K562 (cell line): ENCODE measurements around the gene KCNMB4. TPM values are rescaled to one million over a fixed set of nuclear protein-coding genes. Genes with fewer than 3 reads are reported as not detected.

Source experiments
- ATAC-seq: fragments of 200-7000 bp; cut with Tn5 transposase; 3 replicates; pipeline ENCODE4 v1.9.1; 2020; ENCODE audit warnings: moderate library complexity
- BruUV-seq: library from RNA; stranded (reverse); fragments of 400-500 nt; replicated peaks from 2 replicates; lab custom pipeline; 2021; lab: Mats Ljungman, UMichigan
- CTCF ChIA-PET: fragments of 300-600 bp; formaldehyde crosslinking; extraction: SDS; loops from one replicate; lab custom pipeline; 2021; ENCODE audit warnings: low intra/inter-chr PET ratio; lab: Yijun Ruan, JAX
- POLR2A ChIA-PET: fragments of 300-600, 350-650 bp; sonication (Branson Sonifier 250); formaldehyde crosslinking; extraction: SDS; loops from one replicate; lab custom pipeline; 2021; ENCODE audit warnings: antibody characterized with exemption, inconsistent platforms; lab: Yijun Ruan, JAX
- DNase-seq, 4 experiments: peaks; one replicate each; pipeline versions ENCODE4 v3.0.0 to v3.0.0-alpha.2; 2011 to 2018; ENCODE audit warnings: low spot score in 3 of 4, mixed read lengths in 3 of 4; ENCODE audit errors: extremely low read depth in 1 of 4
- FAIRE-seq: peaks from 2 replicates; lab custom pipeline; 2011; peaks lifted over from hg19 to GRCh38; lab: Jason Lieb, UNC
- H2AFZ ChIP-seq: 2 replicates; pipeline ENCODE4 v1.6.0; 2011; ENCODE audit warnings: low read depth, low read length, control low read depth, inconsistent platforms
- H3K27ac ChIP-seq: fragments of 200-600 bp; 3 replicates; pipeline ENCODE4 v1.8.0; 2011; ENCODE audit warnings: low read depth, mild to moderate bottlenecking, control low read depth, inconsistent platforms, low read length, moderate library complexity, mixed read lengths; ENCODE audit errors: extremely low read depth
- H3K27me3 ChIP-seq, 2 experiments: fragments of 300-600 bp in 1 of 2; 2 replicates in 1 of 2; 3 replicates in 1 of 2; pipeline versions ENCODE4 v1.6.0 to v1.8.0; 2011; ENCODE audit warnings: inconsistent platforms in 2 of 2, low read length in 2 of 2, mild to moderate bottlenecking in 1 of 2, mixed read lengths in 1 of 2, moderate library complexity in 1 of 2; ENCODE audit not compliant: control insufficient read depth in 2 of 2, insufficient read depth in 2 of 2
- H3K36me3 ChIP-seq: fragments of 300-600 bp; 3 replicates; pipeline ENCODE4 v1.8.0; 2011; ENCODE audit warnings: mild to moderate bottlenecking, low read length, inconsistent platforms; ENCODE audit not compliant: control insufficient read depth, insufficient read depth
- H3K4me1 ChIP-seq, 2 experiments: fragments of 200-600 bp in 1 of 2; replicated peaks in 1 of 2; 2 replicates in 1 of 2; 3 replicates in 1 of 2; pipeline versions ENCODE4 v1.5.1 to v1.8.0; 2011; ENCODE audit warnings: inconsistent platforms in 2 of 2, low read length in 2 of 2, mild to moderate bottlenecking in 1 of 2, mixed read lengths in 1 of 2, moderate library complexity in 1 of 2; ENCODE audit not compliant: control insufficient read depth in 2 of 2, insufficient read depth in 2 of 2
- H3K4me2 ChIP-seq: 2 replicates; pipeline ENCODE4 v1.6.1; 2011; ENCODE audit warnings: low read length, control low read depth, inconsistent platforms, mixed read lengths; ENCODE audit not compliant: insufficient read depth
- H3K4me3 ChIP-seq: fragments of 200-600 bp; sonication (generic), shearing (Covaris generic); 2 replicates; pipeline ENCODE4 v1.5.1; 2016; ENCODE audit warnings: control low read depth, inconsistent platforms
- H3K79me2 ChIP-seq: fragments of 200-600 bp; 3 replicates; pipeline ENCODE4 v1.8.0; 2011; ENCODE audit warnings: low read length, inconsistent platforms; ENCODE audit not compliant: control insufficient read depth, insufficient read depth
- H3K9ac ChIP-seq, 2 experiments: 2 replicates each; pipeline versions ENCODE4 v1.6.0 to v1.6.1; 2011; ENCODE audit warnings: low read depth in 2 of 2, low read length in 2 of 2, control low read depth in 1 of 2, inconsistent platforms in 1 of 2, mild to moderate bottlenecking in 1 of 2, mixed read lengths in 1 of 2; ENCODE audit not compliant: insufficient read depth in 1 of 2
- H3K9me1 ChIP-seq: one replicate; pipeline ENCODE4 v1.6.0; 2011; ENCODE audit warnings: inconsistent platforms, mild to moderate bottlenecking, low read length, moderate library complexity; ENCODE audit not compliant: control insufficient read depth, insufficient read depth
- H3K9me3 ChIP-seq: replicated peaks from 2 replicates; pipeline ENCODE4 v1.5.1; 2011; ENCODE audit warnings: low read depth, low read length, inconsistent platforms; ENCODE audit not compliant: control insufficient read depth, insufficient read depth
- H4K20me1 ChIP-seq: replicated peaks from 2 replicates; pipeline ENCODE4 v1.6.1; 2011; ENCODE audit warnings: low read length, inconsistent platforms, mixed read lengths; ENCODE audit not compliant: control insufficient read depth, insufficient read depth
- CBX1 ChIP-seq: sonication (generic); IDR thresholded peaks from 2 replicates; pipeline ENCODE4 v1.6.1; 2016; ENCODE audit warnings: antibody characterized with exemption, low read depth, mild to moderate bottlenecking
- DNMT1 ChIP-seq: fragments of 450-650 bp; IDR thresholded peaks from 2 replicates; pipeline ENCODE4 v1.6.1; 2016; ENCODE audit warnings: antibody characterized with exemption, mild to moderate bottlenecking
- ELF1 ChIP-seq: fragments of 200-800 bp; sonication (Bioruptor generic); IDR thresholded peaks from 2 replicates; pipeline ENCODE4 v1.6.1; 2016; ENCODE audit warnings: missing genetic modification characterization, missing compliant biosample characterization
- ELF2 ChIP-seq: fragments of 250-450 bp; sonication (Bioruptor Pico); IDR thresholded peaks from 2 replicates; pipeline ENCODE4 v1.5.0; 2021; ENCODE audit warnings: mild to moderate bottlenecking
- FOSL1 ChIP-seq: fragments of 200-800 bp; sonication (Bioruptor generic); conservative IDR thresholded peaks from 2 replicates; pipeline ENCODE4 v1.6.1; 2016; ENCODE audit warnings: missing genetic modification characterization, missing compliant biosample characterization
- GABPA ChIP-seq: fragments of 200-800 bp; sonication (Bioruptor generic); conservative IDR thresholded peaks from 2 replicates; pipeline ENCODE4 v1.6.1; 2016; ENCODE audit warnings: low read depth, missing genetic modification characterization, missing compliant biosample characterization
- GATAD2A ChIP-seq: fragments of 450-650 bp; IDR thresholded peaks from 2 replicates; pipeline ENCODE4 v1.6.1; 2017
- KDM4B ChIP-seq, 2 experiments: fragments of 450-650 bp in 1 of 2; sonication (generic) in 1 of 2; IDR thresholded peaks; 2 replicates each; pipeline ENCODE4 v1.6.1; 2016 to 2017; ENCODE audit warnings: borderline replicate concordance in 2 of 2, antibody characterized with exemption in 1 of 2, low read depth in 1 of 2, mild to moderate bottlenecking in 1 of 2
- MCM3 ChIP-seq: fragments of 450-650 bp; IDR thresholded peaks from 2 replicates; pipeline ENCODE4 v1.6.1; 2016
- NBN ChIP-seq: fragments of 450-650 bp; IDR thresholded peaks from 2 replicates; pipeline ENCODE4 v1.6.1; 2016; ENCODE audit warnings: low read depth, mild to moderate bottlenecking
- NONO ChIP-seq, 2 experiments: fragments of 200-400 bp in 1 of 2; fragments of 450-650 bp in 1 of 2; formaldehyde crosslinking in 1 of 2; IDR thresholded peaks; 2 replicates each; pipeline ENCODE4 v1.6.1; 2017; ENCODE audit warnings: low read depth in 2 of 2, mild to moderate bottlenecking in 2 of 2, moderate library complexity in 2 of 2, low read length in 1 of 2
- PHF21A ChIP-seq: fragments of 450-650 bp; IDR thresholded peaks from 2 replicates; pipeline ENCODE4 v1.6.1; 2017; ENCODE audit warnings: low read depth, borderline replicate concordance
- RBM15 ChIP-seq: fragments of 200-400 bp; formaldehyde crosslinking; IDR thresholded peaks from 2 replicates; pipeline ENCODE4 v1.6.1; 2018; ENCODE audit warnings: mild to moderate bottlenecking, low read length, moderate library complexity; ENCODE audit not compliant: insufficient read depth
- SAFB2 ChIP-seq: fragments of 200-400 bp; formaldehyde crosslinking; IDR thresholded peaks from 2 replicates; pipeline ENCODE4 v1.6.1; 2018; ENCODE audit warnings: borderline replicate concordance, low read length, low read depth, moderate library complexity; ENCODE audit not compliant: severe bottlenecking
- TAF9B ChIP-seq: fragments of 450-650 bp; IDR thresholded peaks from 2 replicates; pipeline ENCODE4 v1.6.1; 2018; ENCODE audit warnings: mild to moderate bottlenecking; ENCODE audit not compliant: partially characterized antibody
- ZNF24 ChIP-seq: fragments of 450-650 bp; IDR thresholded peaks from 2 replicates; pipeline ENCODE4 v1.6.1; 2016
- ZNF3 ChIP-seq: fragments of 250-450 bp; sonication (Bioruptor Pico); IDR thresholded peaks from 2 replicates; pipeline ENCODE4 v1.5.0; 2021; ENCODE audit warnings: mild to moderate bottlenecking, moderate library complexity
- ZNF324 ChIP-seq: fragments of 250-450 bp; sonication (Bioruptor Pico); IDR thresholded peaks from 2 replicates; pipeline ENCODE4 v1.4.0; 2020; ENCODE audit warnings: mild to moderate bottlenecking
- ZNF408 ChIP-seq: fragments of 250-450 bp; sonication (Bioruptor Pico); IDR thresholded peaks from 2 replicates; pipeline ENCODE4 v1.4.0; 2020; ENCODE audit warnings: low read depth, mild to moderate bottlenecking, moderate library complexity
- ZNF57 ChIP-seq: fragments of 450-650 bp; formaldehyde crosslinking; IDR thresholded peaks from 2 replicates; pipeline ENCODE4 v1.4.0; 2020; ENCODE audit warnings: mild to moderate bottlenecking, moderate library complexity
- WGBS: fragments of 100-300 bp; shearing (Covaris generic); methylation state at CpG from one replicate; pipeline ENCODE4 v1.1.6; 2016; ENCODE audit warnings: low coverage, mixed read lengths; ENCODE audit not compliant: insufficient coverage; ENCODE audit errors: missing lambda C conversion rate; 5-methylcytosine and 5-hydroxymethylcytosine counted together
- in situ Hi-C: fragments of 300-500 bp; cut with MboI; formaldehyde crosslinking; loops from 4 replicates; pipeline ENCODE4 v1.15.0; 2018; ENCODE audit warnings: inconsistent platforms, mixed read lengths
- intact Hi-C: fragments of 100-400 bp; cut with micrococcal nuclease; formaldehyde crosslinking; loops from 2 replicates; pipeline ENCODE4 v1.14.2; 2022
- polyA plus RNA-seq, 8 experiments: library from polyadenylated mRNA; depleted of rRNA in 4 of 8; stranded (reverse) in 5 of 8; unstranded in 3 of 8; fragments of >200 nt; fragmentation: Nextera tagmentation in 2 of 8; fragmentation: Illumina TruSeq in 1 of 8; extraction: Ambion mirVana in 2 of 8; extraction: Trizol in 1 of 8; gene quantifications; 2 replicates each; pipeline versions ENCODE4 v1.2.1 to v1.2.3, GENCODE V29; 2011 to 2014; ENCODE audit warnings: inconsistent platforms in 1 of 8, missing spikeins in 1 of 8
- total RNA-seq, 7 experiments: library from RNA; depleted of rRNA in 6 of 7; stranded (reverse); fragments of >200 nt in 6 of 7; fragmentation: Illumina TruSeq in 2 of 7; extraction: Trizol in 2 of 7; gene quantifications; 2 replicates each; pipeline versions ENCODE4 v1.2.1 to v1.2.3, GENCODE V29; 2011 to 2021; ENCODE audit warnings: low replicate concordance in 1 of 7
- TF ChIP-seq, protein P1 (sequence below): fragments of 450-650 bp; IDR thresholded peaks from 2 replicates; pipeline ENCODE4 v1.6.1; 2016; ENCODE audit warnings: borderline replicate concordance
- TF ChIP-seq, protein P2 (sequence below): fragments of 450-650 bp; formaldehyde crosslinking; conservative IDR thresholded peaks from 2 replicates; pipeline ENCODE4 v1.4.0; 2022; ENCODE audit warnings: mild to moderate bottlenecking, missing genetic modification characterization

KCNMB4 gene
- total and polyA plus RNA-seq, 9 of the 15 experiments (the other 6 are each of a cell fraction or from before 2014, with no cell fraction given): 0.01 to 0.14 (median 0.06) TPM; not detected in 1

DNA sequence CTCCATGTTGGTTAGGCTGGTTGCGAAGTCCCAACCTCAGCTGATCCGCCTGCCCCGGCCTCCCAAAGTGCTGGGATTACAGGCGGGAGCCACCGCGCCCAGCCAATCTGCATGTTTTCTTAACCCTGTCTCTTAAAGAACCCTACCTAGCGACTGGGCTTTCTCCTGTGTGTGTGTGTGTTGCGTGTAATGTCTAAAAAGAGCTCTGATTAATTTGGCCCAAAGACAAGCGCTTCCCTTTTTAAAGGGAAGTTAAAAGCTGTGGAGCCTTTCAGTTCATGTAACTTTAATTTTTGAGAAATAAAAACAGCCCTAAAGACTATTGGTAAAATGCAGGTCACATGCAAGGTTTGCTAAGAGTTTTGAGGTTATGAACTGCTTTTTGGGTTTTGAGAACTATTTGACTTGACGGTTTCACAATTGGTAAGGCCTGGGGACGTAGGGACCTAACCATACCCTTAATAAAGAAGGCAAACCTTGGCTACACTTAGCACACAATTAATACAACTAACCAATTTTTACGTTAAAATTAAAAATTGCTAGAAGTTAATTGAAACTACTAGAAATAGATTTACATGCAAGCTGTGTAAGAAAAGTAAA is 103.2 kb downstream of the KCNMB4 start (continued):
- TF ChIP-seq TAF9B (no peak), KDM4B (IDR thresholded peaks at IDR 0.05; ENCODE audit: borderline replicate concordance in 2 of 2, low read depth in 1 of 2) (no peak), NONO (IDR thresholded peaks at IDR 0.05; ENCODE audit: low read depth in 2 of 2, low read length in 1 of 2) (no peak), GABPA (tag) (no peak), ZNF408 (CRISPR knock-in tag) (no peak), PHF21A (no peak), ZNF57 (CRISPR knock-in tag) (no peak), GATAD2A (no peak)
- TF ChIP-seq, protein P1, sequence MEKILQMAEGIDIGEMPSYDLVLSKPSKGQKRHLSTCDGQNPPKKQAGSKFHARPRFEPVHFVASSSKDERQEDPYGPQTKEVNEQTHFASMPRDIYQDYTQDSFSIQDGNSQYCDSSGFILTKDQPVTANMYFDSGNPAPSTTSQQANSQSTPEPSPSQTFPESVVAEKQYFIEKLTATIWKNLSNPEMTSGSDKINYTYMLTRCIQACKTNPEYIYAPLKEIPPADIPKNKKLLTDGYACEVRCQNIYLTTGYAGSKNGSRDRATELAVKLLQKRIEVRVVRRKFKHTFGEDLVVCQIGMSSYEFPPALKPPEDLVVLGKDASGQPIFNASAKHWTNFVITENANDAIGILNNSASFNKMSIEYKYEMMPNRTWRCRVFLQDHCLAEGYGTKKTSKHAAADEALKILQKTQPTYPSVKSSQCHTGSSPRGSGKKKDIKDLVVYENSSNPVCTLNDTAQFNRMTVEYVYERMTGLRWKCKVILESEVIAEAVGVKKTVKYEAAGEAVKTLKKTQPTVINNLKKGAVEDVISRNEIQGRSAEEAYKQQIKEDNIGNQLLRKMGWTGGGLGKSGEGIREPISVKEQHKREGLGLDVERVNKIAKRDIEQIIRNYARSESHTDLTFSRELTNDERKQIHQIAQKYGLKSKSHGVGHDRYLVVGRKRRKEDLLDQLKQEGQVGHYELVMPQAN: no peak

DNA sequence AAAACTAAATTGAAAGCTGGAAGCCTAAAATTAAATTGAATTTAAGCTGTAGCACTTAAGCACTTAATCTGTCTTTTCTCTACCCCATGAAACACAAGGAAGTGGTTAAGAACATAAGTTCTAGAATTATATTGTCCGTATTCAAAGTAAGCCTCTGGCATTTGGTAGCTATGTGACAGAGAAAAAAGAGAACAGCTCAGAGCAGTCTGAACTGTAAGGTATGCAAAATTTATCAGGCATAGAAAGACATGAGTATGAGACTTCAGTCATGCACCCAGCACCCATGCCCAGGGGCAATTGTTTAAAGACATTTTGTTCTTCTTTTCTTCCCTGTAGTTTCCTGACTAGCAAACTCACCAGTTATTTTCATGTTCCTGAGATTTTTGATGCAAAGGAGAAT is 116.7 kb downstream of the KCNMB4 start:
- H3K4me2 ChIP-seq: no peak overlapping the region
- H3K27ac ChIP-seq: no peak overlapping the region
- H3K27me3 ChIP-seq: no peaks in the 10 kb centered on the region
- H3K79me2 ChIP-seq: no peaks in the 10 kb centered on the region
- in situ Hi-C loops (no loop called here), intact Hi-C loops (no loop called here)
- no peak overlapping the region for H2AFZ ChIP-seq
- ChIA-PET POLR2A (interaction anchor here (0.6 to 0.8 kb wide), 2 partner anchors 55 to 108 kb away, joined by 3 to 4 read pairs; no protein-coding TSS in a partner anchor), CTCF (no interaction called here)
- H3K9me1 ChIP-seq: no peaks in the 10 kb centered on the region
- FAIRE-seq (no peak), ATAC-seq (no peak), DNase-seq (no peak)
- no peak overlapping the region for H3K4me3 ChIP-seq
- H3K4me1 ChIP-seq: no peaks in the 10 kb centered on the region
- H3K9me3 ChIP-seq: no peaks in the 10 kb centered on the region
- no TSS peak for BruUV-seq
- H3K9ac ChIP-seq: no peak overlapping the region
- no peaks in the 10 kb centered on the region for H3K36me3 ChIP-seq
- no peaks in the 10 kb centered on the region for H4K20me1 ChIP-seq
- 13% methylated on average over 1 of the region's 1 CpG for WGBS
- TF ChIP-seq MCM3 (no peak), CBX1 (no peak), ELF1 (tag) (no peak), ZNF324 (CRISPR knock-in tag) (no peak), RBM15 (no peak), ZNF24 (no peak), ZNF3 (CRISPR knock-in tag) (no peak), ELF2 (CRISPR knock-in tag) (no peak), FOSL1 (tag) (no peak), SAFB2 (no peak), NBN (no peak), DNMT1 (no peak)
- TF ChIP-seq, protein P2, sequence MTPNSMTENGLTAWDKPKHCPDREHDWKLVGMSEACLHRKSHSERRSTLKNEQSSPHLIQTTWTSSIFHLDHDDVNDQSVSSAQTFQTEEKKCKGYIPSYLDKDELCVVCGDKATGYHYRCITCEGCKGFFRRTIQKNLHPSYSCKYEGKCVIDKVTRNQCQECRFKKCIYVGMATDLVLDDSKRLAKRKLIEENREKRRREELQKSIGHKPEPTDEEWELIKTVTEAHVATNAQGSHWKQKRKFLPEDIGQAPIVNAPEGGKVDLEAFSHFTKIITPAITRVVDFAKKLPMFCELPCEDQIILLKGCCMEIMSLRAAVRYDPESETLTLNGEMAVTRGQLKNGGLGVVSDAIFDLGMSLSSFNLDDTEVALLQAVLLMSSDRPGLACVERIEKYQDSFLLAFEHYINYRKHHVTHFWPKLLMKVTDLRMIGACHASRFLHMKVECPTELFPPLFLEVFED: no peak
